Neutrophil (primary cell): ENCODE measurements around the gene PIANP.
A peak's percentile ranks its signal among the peaks of the same experiment; 100 is the strongest.

Experiments
- H3K27ac ChIP-seq: fragments of 200-600 bp; sonication (generic); 2 replicates; pipeline ENCODE4 v1.5.1; 2016; ENCODE audit warnings: mild to moderate bottlenecking, moderate library complexity
- H3K27me3 ChIP-seq: fragments of 200-600 bp; sonication (generic); 2 replicates; pipeline ENCODE4 v1.6.0; 2016; ENCODE audit warnings: mild to moderate bottlenecking
- H3K36me3 ChIP-seq: fragments of 200-600 bp; sonication (generic); 2 replicates; pipeline ENCODE4 v1.5.1; 2017
- H3K4me1 ChIP-seq, 2 experiments: fragments of 200-600 bp in 1 of 2; sonication (generic) in 1 of 2; 1 replicate in 1 of 2; 2 replicates in 1 of 2; pipeline versions ENCODE4 v1.5.1 to v1.6.1; 2013 to 2016; ENCODE audit warnings: low read depth in 1 of 2, low read length in 1 of 2, mild to moderate bottlenecking in 1 of 2, moderate library complexity in 1 of 2; ENCODE audit not compliant: control insufficient read depth in 1 of 2, insufficient read depth in 1 of 2
- H3K4me3 ChIP-seq, 2 experiments: fragments of 200-600 bp in 1 of 2; sonication (generic) in 1 of 2; 1 replicate in 1 of 2; 2 replicates in 1 of 2; pipeline ENCODE4 v1.5.1; 2013 to 2016; ENCODE audit warnings: low read depth in 1 of 2, low read length in 1 of 2, mild to moderate bottlenecking in 1 of 2, moderate library complexity in 1 of 2
- H3K9me3 ChIP-seq: fragments of 200-600 bp; sonication (generic); 2 replicates; pipeline ENCODE4 v1.5.1; 2016
- TF ChIP-seq, protein P1 (sequence below): fragments of 200-600 bp; sonication (generic); IDR thresholded peaks from 2 replicates; pipeline ENCODE4 v1.5.1; 2016; ENCODE audit warnings: antibody characterized with exemption

Gene PIANP

DNA sequence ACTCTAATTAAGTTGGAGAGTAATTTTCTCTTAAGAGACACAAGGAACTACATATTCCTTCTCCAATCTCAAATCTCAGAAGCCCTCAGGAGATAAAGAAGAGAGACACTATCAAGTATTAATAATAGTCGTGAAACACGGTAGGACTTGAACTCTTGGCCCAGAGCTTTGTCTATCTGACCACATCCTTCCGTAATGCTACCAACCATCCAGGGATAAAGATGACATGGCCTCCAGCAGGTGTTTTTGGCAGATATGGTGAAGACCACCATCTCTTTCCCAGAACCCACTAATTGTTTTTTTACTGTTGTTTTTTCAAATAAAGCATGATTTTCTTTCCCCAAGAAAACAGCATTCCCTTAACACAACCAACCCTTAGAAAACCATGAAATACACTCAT, 14.8 kb downstream of the PIANP start:
- Histone ChIP-seq H3K4me3 (no peak overlapping the region), H3K4me1 (peaks cover 39 to 41% of the 10 kb centered on the region in 2 experiments), H3K36me3 (peaks cover 4% of the 10 kb centered on the region), H3K27me3 (no peaks in the 10 kb centered on the region), H3K9me3 (no peaks in the 10 kb centered on the region), H3K27ac (peak overlapping the region; percentile 96)
- TF ChIP-seq, protein P1, sequence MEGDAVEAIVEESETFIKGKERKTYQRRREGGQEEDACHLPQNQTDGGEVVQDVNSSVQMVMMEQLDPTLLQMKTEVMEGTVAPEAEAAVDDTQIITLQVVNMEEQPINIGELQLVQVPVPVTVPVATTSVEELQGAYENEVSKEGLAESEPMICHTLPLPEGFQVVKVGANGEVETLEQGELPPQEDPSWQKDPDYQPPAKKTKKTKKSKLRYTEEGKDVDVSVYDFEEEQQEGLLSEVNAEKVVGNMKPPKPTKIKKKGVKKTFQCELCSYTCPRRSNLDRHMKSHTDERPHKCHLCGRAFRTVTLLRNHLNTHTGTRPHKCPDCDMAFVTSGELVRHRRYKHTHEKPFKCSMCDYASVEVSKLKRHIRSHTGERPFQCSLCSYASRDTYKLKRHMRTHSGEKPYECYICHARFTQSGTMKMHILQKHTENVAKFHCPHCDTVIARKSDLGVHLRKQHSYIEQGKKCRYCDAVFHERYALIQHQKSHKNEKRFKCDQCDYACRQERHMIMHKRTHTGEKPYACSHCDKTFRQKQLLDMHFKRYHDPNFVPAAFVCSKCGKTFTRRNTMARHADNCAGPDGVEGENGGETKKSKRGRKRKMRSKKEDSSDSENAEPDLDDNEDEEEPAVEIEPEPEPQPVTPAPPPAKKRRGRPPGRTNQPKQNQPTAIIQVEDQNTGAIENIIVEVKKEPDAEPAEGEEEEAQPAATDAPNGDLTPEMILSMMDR, result no peak

DNA sequence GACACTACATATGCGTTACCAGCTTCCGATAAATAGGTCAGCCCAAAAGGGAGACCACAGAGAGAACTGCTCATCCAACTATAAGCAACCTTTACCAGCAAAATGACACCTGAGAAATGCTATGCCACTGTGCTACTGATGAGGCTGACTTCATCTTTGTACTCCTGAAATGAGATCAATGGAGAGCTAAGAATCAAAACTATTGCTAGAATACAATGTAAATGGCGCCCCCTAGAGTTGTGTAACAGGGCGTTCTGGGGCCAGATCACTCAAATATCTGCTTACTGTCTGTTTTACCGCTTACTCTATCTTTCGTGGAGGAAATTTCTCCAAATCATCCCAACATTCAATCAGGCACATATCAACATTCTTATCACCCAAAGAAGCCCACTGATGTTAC, 16.0 kb downstream of the PIANP start:
- Histone ChIP-seq H3K27me3 (no peaks in the 10 kb centered on the region), H3K9me3 (no peaks in the 10 kb centered on the region), H3K27ac (no peak overlapping the region), H3K36me3 (peaks cover 11% of the 10 kb centered on the region), H3K4me1 (peaks cover 37 to 42% of the 10 kb centered on the region in 2 experiments), H3K4me3 (no peak overlapping the region)
- TF ChIP-seq, protein P1, result peak; percentile 46

DNA sequence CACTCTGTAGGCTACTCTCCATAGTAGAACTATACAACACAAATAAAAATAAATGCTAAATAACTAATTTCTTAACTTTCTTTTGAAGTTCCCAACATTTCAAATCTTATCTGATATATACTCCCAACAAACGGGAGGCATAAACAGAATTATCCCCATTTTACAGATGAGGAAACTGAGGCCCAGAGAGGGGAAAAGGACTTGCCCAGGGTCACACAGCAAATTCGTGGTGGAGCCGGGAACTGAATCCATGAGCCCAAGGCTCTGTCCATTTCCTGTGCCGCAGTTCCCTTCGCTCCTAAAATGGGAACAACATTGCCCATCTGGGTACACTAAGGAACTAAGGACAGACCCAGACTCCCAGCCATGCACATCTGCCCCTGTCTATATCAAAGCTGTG, 23.7 kb downstream of the PIANP start:
- Histone ChIP-seq H3K27me3 (no peaks in the 10 kb centered on the region), H3K4me3 (no peak overlapping the region), H3K4me1 (peaks cover 16 to 17% of the 10 kb centered on the region in 2 experiments), H3K9me3 (no peaks in the 10 kb centered on the region), H3K36me3 (peaks cover 84% of the 10 kb centered on the region), H3K27ac (no peak overlapping the region)
- TF ChIP-seq, protein P1, result no peak

DNA sequence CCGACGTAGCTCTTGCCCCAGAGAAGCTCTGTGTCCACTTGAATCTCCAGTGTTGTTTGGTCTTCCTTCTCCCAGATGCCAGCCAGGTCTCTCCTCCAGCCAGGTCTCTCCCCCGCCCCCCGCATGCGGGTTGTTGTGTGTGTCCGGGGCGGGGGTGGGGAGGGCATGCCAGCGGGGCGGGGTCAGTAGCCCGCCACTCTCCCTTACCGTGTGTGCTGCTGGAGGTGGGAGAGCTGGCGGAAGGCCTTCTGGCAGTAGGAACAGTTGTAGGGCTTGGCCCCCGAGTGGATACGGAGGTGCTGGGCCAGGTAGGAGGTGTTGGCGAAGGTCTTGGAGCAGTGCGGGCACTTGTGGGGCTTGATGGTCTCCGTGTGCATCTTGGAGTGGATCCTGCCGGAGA, 28.5 kb downstream of the PIANP start:
- Histone ChIP-seq H3K4me1 (peaks cover 14 to 20% of the 10 kb centered on the region in 2 experiments), H3K9me3 (no peaks in the 10 kb centered on the region), H3K4me3 (no peak overlapping the region), H3K27ac (no peak overlapping the region), H3K27me3 (no peaks in the 10 kb centered on the region), H3K36me3 (peaks cover 99% of the 10 kb centered on the region)
- TF ChIP-seq, protein P1, result no peak

- Histone ChIP-seq H3K4me1 (peaks cover 50 to 59% of the 10 kb centered on the region in 2 experiments), H3K9me3 (no peaks in the 10 kb centered on the region), H3K36me3 (peaks cover 66% of the 10 kb centered on the region), H3K27me3 (no peaks in the 10 kb centered on the region), H3K4me3 (no peak overlapping the region), H3K27ac (peak overlapping the region; percentile 78)
- TF ChIP-seq, protein P1, result no peak
Measured at GRCh38 chr12:6667559-6668210, 32.9 kb downstream of the PIANP start.
